ENCODE results near the gene LAMA2. TPM values are rescaled to one million over a fixed set of nuclear protein-coding genes. Genes with fewer than 3 reads are reported as not detected.

Gene LAMA2
- total and polyA plus RNA-seq, 8 donors, result 3.4 to 110 (median 31.6) TPM

- no peaks in the 10 kb centered on the region for H3K9me3 ChIP-seq
- no peak overlapping the region for H3K27ac ChIP-seq
- H3K4me3 ChIP-seq, result no peak overlapping the region
- intact Hi-C loops (cut with DNase I; ENCODE audit: low total_unique reads), result no loop called here
- 79 to 96% (median 86%) methylated on average over 2 of the region's 2 CpGs for WGBS, 5 donors
- peaks cover 0 to 24% (median 9%) of the 10 kb centered on the region in 4 donors for H3K36me3 ChIP-seq
- H3K27me3 ChIP-seq, result no peaks in the 10 kb centered on the region
- H3K4me1 ChIP-seq, result peaks cover 6 to 57% (median 17%) of the 10 kb centered on the region in 4 donors
- no peak for DNase-seq
- TF ChIP-seq POLR2AphosphoS5 (IDR thresholded peaks at IDR 0.05), result no peak
- TF ChIP-seq EP300 (IDR thresholded peaks at IDR 0.05), result no peak
- TF ChIP-seq POLR2A (IDR thresholded peaks at IDR 0.05), result no peak
- TF ChIP-seq CTCF (IDR thresholded peaks at IDR 0.05), result no peak
Measured at GRCh38 chr6:129495652-129496051, 612.7 kb downstream of the LAMA2 start.

DNA sequence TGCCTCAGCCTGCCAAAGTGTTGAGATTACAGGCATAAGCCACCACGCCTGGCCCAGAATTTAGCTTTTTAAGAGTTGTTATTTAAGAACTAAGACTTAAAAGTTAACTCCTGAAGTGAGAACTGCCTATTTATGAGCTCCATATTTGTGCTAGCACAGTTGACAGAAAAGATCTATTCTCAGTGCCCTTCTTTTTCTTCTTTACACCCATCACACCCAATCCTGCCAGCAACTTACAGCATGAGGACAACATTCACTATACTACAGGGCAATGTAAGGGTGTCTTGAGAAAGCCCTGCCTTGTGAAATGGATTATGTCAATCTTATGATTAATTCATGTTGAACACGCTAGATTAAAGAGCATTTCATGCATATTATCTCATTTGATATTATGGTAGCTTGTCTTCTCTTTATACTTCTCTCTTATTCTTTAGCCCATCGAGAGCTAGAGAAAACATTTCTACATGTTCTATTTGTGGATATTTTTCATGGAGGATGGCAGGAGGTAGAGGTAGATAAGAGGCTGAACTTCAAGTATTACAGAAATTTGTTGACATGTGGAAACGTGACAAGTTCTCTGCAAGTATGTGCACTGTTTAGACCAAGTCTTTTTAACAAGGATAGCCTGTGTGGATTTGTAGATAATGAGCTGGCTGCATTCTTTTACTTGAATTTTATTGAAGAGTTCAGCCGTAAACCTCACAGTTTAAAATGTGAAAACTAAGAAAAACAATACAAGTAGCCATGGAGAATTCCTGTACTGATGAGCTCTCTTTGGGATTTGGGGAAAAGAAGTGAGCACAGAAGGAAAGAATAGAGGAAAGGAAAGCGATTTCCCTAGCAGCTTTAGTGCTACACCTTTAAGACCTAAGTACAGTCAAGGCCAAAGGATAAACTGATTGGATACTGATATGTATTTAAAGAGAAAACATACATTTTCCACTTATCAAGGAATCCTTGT is 614.8 kb downstream of the LAMA2 start:
- no peak for DNase-seq
- H3K9me3 ChIP-seq, result no peaks in the 10 kb centered on the region
- no peak overlapping the region for H3K4me3 ChIP-seq
- WGBS, 5 donors, result 48 to 57% (median 51%) methylated on average over 6 of the region's 6 CpGs
- peaks cover 0 to 59% (median 11%) of the 10 kb centered on the region in 4 donors for H3K4me1 ChIP-seq
- H3K27me3 ChIP-seq, result no peaks in the 10 kb centered on the region
- H3K36me3 ChIP-seq, result peaks cover 0 to 14% (median 7%) of the 10 kb centered on the region in 4 donors
- TF ChIP-seq POLR2A (IDR thresholded peaks at IDR 0.05) (no peak), POLR2AphosphoS5 (IDR thresholded peaks at IDR 0.05) (no peak), EP300 (IDR thresholded peaks at IDR 0.05) (no peak), CTCF (IDR thresholded peaks at IDR 0.05) (no peak)
- H3K27ac ChIP-seq, result peak overlapping the region in 3 of 5 donors; percentile 10 to 21 (median 19)
- intact Hi-C loops (cut with DNase I; ENCODE audit: low total_unique reads), result no loop called here

DNA sequence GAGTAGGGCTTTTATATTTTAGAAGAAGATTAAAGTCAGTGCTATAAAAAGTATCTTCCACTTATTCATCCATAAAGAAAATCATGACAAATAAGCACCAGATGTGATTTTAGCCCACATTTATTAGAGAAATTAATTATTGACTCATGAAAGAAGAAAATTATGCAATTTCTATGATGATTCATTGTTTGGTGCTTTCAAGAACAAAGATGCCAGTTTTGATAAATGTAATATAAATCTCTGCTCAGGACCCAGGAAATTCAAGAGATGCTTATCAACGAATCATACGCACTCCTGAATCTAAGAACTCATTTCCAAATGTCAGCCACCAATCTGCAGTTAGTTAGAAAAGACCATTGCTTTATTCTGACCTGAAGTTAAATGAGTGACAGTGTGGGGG is 615.6 kb downstream of the LAMA2 start:
- no peak for DNase-seq
- intact Hi-C loops (cut with DNase I; ENCODE audit: low total_unique reads), result no loop called here
- no peak overlapping the region for H3K4me3 ChIP-seq
- no peaks in the 10 kb centered on the region for H3K9me3 ChIP-seq
- H3K27me3 ChIP-seq, result no peaks in the 10 kb centered on the region
- TF ChIP-seq EP300 (IDR thresholded peaks at IDR 0.05) (no peak), POLR2A (IDR thresholded peaks at IDR 0.05) (no peak), POLR2AphosphoS5 (IDR thresholded peaks at IDR 0.05) (no peak), CTCF (IDR thresholded peaks at IDR 0.05) (no peak)
- peaks cover 0 to 53% (median 11%) of the 10 kb centered on the region in 4 donors for H3K4me1 ChIP-seq
- WGBS, 5 donors, result 49 to 78% (median 61%) methylated on average over 2 of the region's 2 CpGs
- peaks cover 0 to 17% (median 12%) of the 10 kb centered on the region in 4 donors for H3K36me3 ChIP-seq
- H3K27ac ChIP-seq, result peak overlapping the region in 2 of 5 donors; percentile 10 to 21

- DNase-seq, result peak in 1 of 2 donors; percentile 78
- intact Hi-C loops (cut with DNase I; ENCODE audit: low total_unique reads), result no loop called here
- H3K4me1 ChIP-seq, result peaks cover 0 to 46% (median 11%) of the 10 kb centered on the region in 4 donors
- H3K4me3 ChIP-seq, result no peak overlapping the region
- no peaks in the 10 kb centered on the region for H3K27me3 ChIP-seq
- 10 to 19% (median 13%) methylated on average over 8 of the region's 8 CpGs for WGBS, 5 donors
- TF ChIP-seq CTCF (IDR thresholded peaks at IDR 0.05), result peak in 5 of 7 experiments; percentile 27 to 59 (median 57)
- TF ChIP-seq POLR2AphosphoS5 (IDR thresholded peaks at IDR 0.05), result no peak
- H3K9me3 ChIP-seq, result no peaks in the 10 kb centered on the region
- peaks cover 0 to 17% (median 15%) of the 10 kb centered on the region in 4 donors for H3K36me3 ChIP-seq
- H3K27ac ChIP-seq, result peak overlapping the region in 1 of 5 donors; percentile 21
Measured at GRCh38 chr6:129498950-129499842, 616.3 kb downstream of the LAMA2 start.

All from stomach (tissue), 9 donors.